GM18498 (cell line): ENCODE measurements around the gene HLA-F.

Experiments
- ATAC-seq: cut with Tn5 transposase; IDR thresholded peaks from one replicate; pipeline ENCODE4 v1.9.1; 2021; ENCODE audit warnings: mild to moderate bottlenecking, moderate library complexity; ENCODE audit not compliant: unreplicated experiment

Gene HLA-F

DNA sequence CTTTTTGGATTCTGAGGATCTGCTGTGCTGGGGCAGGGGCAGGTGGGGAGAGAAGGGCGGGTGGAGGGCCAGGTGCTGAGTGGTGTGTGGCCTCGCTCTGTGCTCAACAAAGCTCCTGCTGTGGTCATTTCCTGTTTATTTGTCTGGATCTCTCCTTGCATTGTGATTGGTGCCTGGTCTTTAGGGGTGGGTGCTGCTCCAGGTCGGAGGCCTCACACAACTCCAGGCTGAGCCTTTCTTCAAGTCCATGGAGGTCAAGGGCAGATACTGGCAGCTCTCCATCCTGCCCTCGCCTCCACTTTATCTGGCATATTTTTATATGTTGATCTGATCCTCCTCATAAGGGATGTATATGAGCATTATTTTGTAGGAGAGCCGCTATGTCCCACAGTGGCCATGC lies 36.2 kb downstream of the HLA-F start:
- ATAC-seq, result no peak

DNA sequence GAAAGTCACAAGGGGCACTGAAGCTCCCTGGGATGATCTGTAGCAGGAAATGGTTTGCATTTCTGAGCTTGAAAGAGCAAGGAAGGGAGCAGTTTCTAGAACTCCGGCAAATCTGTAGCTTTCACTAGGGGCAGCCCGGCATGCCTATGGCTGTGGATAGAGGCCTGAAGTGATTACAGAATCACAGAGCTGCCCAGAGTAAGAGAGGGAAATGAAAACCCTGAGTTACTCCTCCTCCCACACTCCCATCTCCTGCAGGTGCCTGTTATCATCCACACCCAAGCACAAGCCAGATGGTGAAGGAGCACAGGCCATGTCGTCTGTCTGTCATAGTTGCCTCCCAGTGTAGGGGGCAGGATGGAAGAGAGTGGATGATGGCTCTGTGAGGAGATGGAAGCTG lies 37.1 kb downstream of the HLA-F start:
- no peak for ATAC-seq

DNA sequence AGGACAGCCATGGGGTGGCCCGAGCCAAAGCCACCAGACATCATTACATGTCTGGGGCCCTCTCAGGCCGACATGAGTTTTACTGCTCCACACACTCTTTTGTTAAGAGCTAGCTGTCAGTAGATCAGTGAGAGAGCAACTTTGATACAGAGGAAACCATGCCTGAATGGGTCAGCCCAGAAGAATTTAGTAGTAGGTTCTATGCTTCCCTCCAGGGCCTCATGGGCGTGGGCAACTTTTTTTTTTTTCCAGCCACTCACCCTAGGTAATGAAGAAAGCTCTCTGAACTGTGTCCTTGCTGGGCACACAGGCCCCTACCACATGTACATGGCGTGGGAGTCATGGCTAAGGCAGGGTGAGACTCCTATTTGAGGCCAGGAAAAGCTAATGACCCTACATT lies 38.8 kb downstream of the HLA-F start:
- ATAC-seq, result no peak

DNA sequence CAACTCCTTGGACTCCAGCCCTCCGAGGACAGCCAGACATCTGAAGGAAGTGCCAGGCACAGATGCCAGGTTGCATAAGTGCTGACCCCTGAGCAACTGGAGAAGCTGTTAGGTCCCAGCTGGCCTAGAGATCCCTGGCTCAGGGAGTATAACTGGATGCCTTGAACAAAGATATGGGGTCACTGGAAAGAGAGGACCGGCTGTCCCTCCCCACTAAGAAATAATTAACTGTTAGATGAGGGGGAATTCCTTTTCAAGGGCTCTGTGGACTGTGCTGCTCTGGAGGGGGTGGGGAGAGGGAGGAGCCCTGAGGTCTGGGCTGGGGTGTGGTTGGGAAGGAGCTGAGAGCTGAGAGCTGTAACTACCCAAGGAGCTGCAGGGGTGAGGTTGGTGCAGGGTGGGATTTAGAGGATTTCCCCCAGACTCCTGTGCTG lies 39.6 kb downstream of the HLA-F start:
- no peak for ATAC-seq

DNA sequence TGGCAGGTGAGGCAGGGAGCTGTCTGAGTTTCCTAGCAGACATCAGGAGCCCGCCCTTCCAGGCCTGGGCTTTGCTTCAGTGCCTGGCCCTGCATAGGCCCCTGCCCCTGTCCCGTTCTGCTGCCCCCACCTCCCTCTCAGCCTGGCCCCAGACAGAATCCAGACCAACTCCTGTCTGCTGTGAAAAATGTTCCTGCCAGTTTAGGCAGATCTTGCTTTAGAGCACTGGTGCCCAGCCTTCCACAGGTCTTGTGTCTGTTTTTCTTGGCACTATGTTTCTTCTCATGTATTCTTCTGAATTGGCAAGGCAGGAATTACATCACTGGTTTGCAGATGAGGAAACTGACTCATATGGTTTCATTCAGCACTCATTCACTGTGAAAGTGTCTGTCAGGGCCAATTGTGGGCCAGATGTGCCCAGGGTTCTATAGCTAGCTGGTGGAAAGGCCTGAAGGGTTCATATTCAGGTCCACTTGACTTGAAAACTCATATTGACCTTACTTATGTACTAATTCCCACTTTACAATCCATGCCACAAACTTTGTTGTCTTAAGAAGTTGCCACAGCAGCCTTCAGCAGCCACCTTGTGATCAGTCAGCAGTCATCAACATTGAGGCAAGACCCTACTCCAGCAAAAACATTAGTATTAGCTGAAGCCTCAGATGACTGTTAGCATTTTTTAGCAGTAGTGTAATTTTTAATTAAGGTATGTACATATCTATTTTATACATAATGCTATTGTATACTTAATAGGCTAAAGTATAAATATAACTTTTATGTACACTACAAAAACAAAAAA lies 40.5 kb downstream of the HLA-F start:
- ATAC-seq, result no peak

DNA sequence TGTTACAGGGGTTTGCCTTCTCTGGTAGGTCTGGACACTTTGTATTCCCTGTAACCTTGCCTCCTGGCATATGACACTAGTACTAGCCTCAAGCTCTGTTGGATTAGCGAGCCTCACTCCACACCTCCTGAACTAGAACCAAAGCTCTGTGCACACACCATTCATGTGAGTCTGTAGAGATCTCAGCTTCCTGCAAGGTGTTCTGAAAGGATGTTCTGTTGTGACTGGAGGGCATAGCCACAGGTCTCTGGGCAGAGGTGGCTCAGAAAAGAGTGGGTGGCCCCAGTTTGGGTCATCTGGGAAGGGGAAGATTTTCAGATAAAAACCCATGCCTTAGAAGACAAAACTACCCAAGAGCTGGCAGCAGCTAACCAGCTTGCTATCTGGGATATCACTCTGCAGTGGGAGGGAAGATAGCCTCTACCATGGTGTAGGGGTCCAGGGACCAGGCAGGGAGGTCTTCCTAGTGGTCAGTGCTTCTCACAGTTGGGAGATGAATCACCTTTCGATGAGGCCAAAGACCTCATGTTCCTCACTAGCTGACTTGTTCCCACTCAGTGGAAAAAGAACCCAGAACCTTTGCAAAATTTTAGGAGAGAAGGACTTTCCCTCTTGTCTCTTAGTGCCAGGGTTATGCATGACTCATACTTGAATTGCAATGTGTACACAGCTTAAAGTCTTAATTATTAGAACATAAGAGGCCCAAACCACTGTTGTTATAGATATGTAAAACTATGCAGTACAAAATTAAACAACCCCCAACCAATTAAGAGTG lies 41.4 kb downstream of the HLA-F start:
- no peak for ATAC-seq

DNA sequence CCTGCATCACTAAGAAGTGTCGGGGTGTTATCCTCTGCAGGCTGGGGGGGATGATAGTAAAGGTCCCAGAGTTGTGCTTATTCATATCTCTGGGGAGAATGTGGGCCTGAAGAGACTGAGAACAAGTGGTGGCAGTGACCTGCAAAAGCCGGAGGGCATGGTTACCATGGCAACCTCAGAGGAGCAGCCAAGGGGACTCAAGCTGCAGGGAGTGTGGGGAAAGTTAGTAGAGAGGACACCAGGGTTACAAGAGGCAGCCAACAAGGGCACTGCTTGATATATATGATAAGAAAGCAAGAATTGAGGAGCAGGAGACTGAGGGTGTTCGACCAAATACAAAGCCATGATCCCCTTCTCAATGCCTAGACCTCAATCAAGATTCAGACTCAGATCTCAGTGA lies 46.1 kb downstream of the HLA-F start:
- ATAC-seq, result no peak

DNA sequence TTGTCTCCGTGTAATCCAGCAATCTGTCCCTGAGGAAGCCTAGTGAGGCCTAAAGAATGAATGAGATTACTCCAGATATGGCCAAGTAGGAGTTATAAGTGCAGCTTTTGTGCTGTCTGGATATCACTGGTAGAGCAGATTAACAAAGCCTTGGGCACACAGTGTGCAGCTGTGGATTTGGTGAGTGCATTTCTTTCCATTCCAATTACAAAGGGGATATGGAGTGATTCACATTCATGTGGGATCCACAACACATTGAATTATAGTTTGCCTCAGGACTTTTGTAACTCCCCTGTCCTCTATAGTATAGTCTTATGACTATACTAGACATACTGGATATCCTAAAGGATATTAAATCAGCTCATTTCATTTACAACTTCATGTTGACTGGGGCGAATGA lies 47.1 kb downstream of the HLA-F start:
- ATAC-seq, result no peak

DNA sequence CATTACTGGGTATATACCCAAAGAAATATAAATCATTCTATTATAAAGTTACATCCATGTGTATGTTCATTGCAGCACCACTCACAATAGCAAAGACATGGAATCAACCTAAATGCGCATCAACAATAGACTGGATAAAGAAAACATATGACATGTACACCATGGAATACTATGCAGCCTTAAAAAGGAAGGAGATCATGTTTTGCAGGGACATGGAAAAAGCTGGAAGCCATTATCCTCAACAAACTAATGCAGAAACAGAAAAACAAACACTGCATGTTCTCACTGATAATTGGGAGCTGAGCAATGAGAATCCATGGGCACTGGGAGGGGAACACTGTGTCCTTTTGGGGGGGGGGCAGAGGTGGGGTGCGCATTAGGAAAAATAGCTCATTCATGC lies 53.5 kb downstream of the HLA-F start:
- no peak for ATAC-seq
